ENCODE data around the gene FOXK1.
"Not testable (repeated sequence)": the region's sequence is repeated elsewhere in the genome, so short reads cannot be mapped to it uniquely, and the experiment has no call there.

Gene FOXK1

DNA sequence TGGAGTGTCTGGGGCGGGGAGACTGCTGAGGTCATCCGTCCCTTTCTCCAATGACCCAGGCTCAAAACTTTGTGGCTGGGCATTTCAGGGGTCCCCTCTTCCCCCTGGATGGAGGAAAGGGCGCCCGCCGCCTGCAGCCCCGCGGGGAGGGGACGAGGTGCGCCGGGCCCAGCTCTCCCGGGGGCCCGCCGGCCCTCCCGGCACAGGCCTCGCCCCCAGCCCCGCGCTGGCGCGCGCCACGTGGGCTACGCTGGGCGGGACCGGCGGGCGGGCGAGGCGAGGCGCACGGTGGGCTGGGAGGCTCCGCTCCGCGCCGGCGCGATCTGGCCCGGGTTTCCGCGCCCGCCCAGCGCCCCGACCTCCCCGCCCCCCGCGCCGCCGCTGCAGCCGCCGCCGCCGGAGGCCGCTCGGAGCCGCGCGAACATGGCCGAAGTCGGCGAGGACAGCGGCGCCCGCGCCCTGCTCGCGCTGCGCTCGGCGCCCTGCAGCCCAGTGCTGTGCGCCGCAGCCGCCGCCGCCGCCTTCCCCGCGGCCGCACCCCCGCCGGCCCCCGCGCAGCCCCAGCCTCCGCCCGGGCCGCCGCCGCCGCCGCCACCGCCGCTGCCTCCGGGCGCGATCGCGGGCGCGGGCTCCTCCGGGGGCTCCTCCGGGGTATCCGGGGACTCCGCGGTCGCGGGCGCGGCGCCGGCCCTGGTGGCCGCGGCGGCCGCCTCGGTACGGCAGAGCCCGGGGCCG, at the start of gene FOXK1:
TSS of gene FOXK1 (plus strand) at position 410 of the 735 bp plus-strand sequence. CDS start at position 424, 14 bp downstream.
- H3K27me3 Mint-ChIP-seq: no peaks in the 10 kb centered on the region
- H3K9me3 Mint-ChIP-seq: no peaks in the 10 kb centered on the region
- H3K4me3 Mint-ChIP-seq: peak within 1 kb of the TSS; percentile 94
- CTCF ChIA-PET: interaction anchor here (1.7 kb wide), 1 partner anchor 40 kb away, joined by 5 read pairs; no protein-coding TSS in a partner anchor
- DNase-seq: peak; percentile 82
- peak within 1 kb of the TSS; percentile 98 for H3K27ac Mint-ChIP-seq
- peaks cover 19% of the 10 kb centered on the region for H3K36me3 Mint-ChIP-seq
- peaks cover 31% of the 10 kb centered on the region for H3K4me1 Mint-ChIP-seq

DNA sequence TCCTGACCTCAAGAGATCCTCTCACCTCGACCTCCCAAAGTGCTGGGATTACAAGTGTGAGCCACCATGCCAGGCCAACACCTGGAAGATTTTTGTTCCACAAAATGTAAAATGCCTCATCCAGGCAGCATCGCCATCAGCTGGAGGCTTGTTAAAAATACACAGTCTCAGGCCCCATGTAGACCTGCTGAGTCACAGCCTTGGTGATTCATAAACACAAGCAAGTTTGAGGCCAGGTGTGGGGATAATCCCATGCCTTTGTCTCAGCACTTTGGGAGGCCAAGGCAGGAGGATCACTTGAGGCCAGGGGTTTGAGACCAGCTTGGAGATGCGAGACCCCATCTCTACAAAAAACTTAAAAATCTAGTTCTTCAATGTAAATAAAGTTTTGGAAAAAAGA, 49.1 kb upstream of the FOXK1 start:
- CTCF ChIA-PET: interaction anchor here (0.9 kb wide), 1 partner anchor 42 kb away, joined by 3 read pairs; no protein-coding TSS in a partner anchor
- no peaks in the 10 kb centered on the region for H3K36me3 Mint-ChIP-seq
- H3K4me1 Mint-ChIP-seq: no peaks in the 10 kb centered on the region
- no peaks in the 10 kb centered on the region for H3K9me3 Mint-ChIP-seq
- DNase-seq: no peak
- H3K4me3 Mint-ChIP-seq: no peak overlapping the region
- peaks cover 10% of the 10 kb centered on the region for H3K27me3 Mint-ChIP-seq
- H3K27ac Mint-ChIP-seq: no peak overlapping the region

DNA sequence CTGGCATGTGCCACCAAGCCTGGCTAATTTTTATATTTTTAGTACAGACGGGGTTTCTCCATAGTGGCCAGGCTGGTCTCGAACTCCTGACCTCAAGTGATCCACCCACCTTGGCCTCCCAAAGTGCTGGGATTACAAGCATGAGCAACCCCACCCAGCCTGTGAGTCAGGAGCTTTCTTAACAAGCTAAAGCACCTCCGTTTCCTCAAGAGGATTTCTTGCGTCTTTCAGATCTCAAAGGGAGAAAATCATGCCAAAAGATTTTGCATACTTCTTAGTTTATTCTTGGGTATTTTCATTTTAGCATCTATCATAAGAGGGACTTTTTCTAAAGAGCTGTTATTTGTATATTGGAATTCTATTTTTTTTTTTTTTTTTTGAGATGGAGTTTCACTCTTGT, 47.9 kb upstream of the FOXK1 start:
- Mint-ChIP-seq H3K4me3 (no peak overlapping the region), H3K27me3 (peaks cover 10% of the 10 kb centered on the region), H3K4me1 (peaks cover 6% of the 10 kb centered on the region), H3K9me3 (no peaks in the 10 kb centered on the region), H3K27ac (no peak overlapping the region), H3K36me3 (no peaks in the 10 kb centered on the region)
- no peak for DNase-seq
- CTCF ChIA-PET: interaction anchor here (0.7 kb wide), 1 partner anchor 29 kb away, joined by 4 read pairs; no protein-coding TSS in a partner anchor

DNA sequence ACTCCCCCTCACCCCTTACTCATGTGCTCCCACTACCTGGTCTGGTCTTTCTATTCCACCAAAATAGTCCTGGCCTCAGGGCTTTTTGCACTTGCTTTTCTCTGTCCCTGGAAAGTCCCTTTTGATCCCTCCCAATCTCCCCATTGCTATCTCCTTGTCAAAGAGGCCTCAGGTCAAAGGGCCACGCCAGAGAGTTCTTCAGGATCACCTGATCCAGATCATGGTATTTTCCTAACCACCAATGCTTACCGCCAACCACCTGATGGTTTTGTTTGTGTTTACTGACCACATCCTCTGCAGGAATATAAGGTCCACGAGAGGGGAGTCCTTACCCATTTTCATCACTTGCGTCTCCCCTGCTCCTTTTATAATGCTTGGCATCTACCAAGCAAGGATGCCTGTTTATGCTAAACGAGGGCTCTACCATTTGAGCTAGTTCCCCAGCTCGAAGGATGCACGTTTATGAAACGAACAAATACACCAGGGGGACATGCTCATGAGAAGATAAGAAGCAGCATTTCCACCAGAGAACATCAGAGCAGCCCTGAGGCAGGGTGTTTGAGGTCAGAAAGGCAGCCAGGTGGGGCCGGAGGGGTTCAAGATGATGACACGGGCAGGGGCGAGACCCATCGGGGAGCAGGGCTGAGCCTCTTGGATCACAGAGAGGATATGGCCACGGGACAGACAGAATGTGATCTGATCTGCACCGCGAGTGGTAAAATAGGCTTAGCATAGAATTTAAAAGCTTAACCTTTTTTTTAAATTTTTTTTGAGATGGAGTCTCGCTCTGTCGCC, 43.1 kb upstream of the FOXK1 start:
- Mint-ChIP-seq H3K36me3 (no peaks in the 10 kb centered on the region), H3K27ac (no peak overlapping the region), H3K4me3 (no peak overlapping the region), H3K27me3 (no peaks in the 10 kb centered on the region), H3K9me3 (no peaks in the 10 kb centered on the region), H3K4me1 (peaks cover 25% of the 10 kb centered on the region)
- CTCF ChIA-PET: interaction anchor here (1.3 kb wide), 1 partner anchor 44 kb away, joined by 4 read pairs; no protein-coding TSS in a partner anchor
- no peak for DNase-seq

DNA sequence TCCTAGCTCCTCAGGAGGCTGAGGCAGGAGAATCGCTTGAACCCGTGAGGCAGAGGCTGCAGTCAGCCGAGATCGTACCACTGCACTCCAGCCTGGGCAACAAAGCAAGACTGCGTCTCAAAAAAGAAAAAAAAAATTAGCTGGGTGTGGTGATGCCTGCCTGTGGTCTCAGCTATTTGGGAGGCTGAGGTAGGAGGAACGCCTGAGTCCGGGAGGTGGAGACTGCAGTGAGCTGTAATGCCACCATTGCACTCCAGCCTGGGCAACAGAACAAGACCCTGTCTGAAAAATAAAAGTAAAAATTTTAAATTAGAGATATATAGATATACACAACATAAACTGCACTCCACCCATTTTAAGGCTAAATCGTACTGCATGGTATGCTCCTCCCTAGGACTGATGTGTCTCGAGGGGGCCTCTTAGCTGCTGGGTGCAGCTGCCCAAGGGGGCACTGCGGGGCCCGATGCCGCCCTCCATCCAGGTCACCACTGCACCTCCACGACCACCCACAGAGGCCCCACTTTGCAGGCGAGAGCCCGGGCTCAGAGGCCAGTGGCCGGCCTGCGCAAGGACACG, 40.9 kb upstream of the FOXK1 start:
- CTCF ChIA-PET: interaction anchor here (0.7 to 1.6 kb wide), 5 partner anchors 15 to 135 kb away, joined by 3 to 5 read pairs (median 3); partner anchors contain the start of gene AP5Z1
- H3K9me3 Mint-ChIP-seq: no peaks in the 10 kb centered on the region

DNA sequence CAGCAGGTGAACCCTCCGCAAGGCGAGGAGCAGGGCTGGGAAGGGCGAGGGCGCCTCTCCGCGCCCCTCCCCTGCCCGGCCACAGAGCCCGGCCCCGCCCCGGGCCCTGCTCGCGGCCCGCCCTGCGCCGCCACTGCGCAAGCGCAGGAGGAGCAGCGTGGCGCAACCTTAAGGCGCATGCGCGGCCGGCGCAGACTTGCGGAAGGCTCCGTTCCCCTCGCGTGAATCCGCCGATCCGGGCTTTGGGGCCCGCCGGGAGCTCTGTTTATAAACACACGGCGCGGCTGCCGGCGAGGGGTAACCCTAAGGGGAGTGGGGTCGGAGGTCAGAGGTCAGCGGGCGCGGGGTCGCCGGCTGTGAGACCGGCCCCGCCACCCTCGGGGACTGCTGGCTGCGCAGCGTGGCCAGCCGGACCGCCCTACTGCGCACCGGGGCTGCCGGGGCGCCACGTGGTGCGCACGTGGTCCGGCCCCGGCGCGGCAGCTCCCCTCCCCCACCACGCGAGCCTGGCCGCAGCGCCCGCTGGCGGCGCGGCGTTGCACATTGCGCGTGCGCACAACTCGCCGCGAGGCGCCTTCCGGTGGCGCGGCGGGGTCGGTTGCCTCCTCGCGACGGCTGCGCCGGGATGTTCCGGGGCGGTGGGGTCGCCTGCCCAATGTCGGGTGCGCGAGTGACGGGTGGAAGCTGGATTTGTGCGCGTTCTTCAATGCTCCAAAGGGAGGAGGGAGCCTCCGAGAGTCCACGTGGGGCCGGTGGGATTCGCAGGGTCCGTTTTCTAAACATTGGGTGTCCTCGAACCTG, 40.2 kb upstream of the FOXK1 start:
- DNase-seq: peak; percentile 96
- peak overlapping the region; percentile 88 for H3K4me3 Mint-ChIP-seq
- peaks cover 25% of the 10 kb centered on the region for H3K4me1 Mint-ChIP-seq
- no peaks in the 10 kb centered on the region for H3K36me3 Mint-ChIP-seq
- no peaks in the 10 kb centered on the region for H3K9me3 Mint-ChIP-seq
- peak overlapping the region; percentile 92 for H3K27ac Mint-ChIP-seq
- CTCF ChIA-PET: interaction anchor here (0.7 to 1.6 kb wide), 5 partner anchors 15 to 134 kb away, joined by 3 to 5 read pairs (median 3); partner anchors contain the start of gene AP5Z1
- H3K27me3 Mint-ChIP-seq: no peaks in the 10 kb centered on the region

More for the DNA sequence above, 40.9 kb upstream of the FOXK1 start:
- H3K27ac Mint-ChIP-seq: peak overlapping the region; percentile 81
- peak overlapping the region; percentile 65 for H3K4me3 Mint-ChIP-seq
- no peak for DNase-seq
- no peaks in the 10 kb centered on the region for H3K27me3 Mint-ChIP-seq
- H3K4me1 Mint-ChIP-seq: peaks cover 25% of the 10 kb centered on the region
- H3K36me3 Mint-ChIP-seq: no peaks in the 10 kb centered on the region

DNA sequence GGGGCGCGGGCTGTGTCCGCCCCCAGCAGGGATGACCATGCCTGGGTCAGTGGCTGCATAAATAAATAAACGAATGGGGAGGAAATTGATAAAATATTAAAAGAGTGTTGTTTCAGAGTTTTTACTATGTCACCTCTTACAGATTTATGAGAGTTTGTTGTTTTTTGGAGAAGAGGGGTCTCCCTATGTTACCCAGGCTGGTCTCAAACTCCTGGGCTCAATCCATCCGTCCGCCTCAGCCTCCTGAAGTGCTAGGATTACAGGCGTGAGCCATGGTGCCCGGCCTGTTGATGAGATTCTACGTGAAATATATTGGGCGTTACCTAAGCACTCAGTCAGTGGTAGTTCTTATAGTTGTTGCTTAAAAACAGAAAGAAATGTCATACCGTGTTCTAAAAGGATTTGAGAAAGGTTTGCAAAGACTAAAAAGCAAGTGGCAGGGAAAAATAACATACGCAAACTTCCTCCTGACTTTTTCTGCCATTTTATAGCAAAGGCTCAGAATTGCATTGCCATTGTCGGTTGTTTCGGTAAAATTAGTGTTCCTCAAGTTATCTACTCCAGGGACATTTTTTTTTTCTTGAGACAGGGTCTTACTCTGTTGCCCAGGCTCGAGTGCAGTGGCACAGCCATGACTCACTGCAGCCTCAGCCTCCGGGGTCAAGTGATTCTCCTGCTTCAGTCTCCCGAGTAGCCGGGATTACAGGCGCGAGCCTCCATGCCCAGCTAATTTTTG, 39.5 kb upstream of the FOXK1 start:
- H3K27ac Mint-ChIP-seq: peak overlapping the region; percentile 92
- H3K36me3 Mint-ChIP-seq: no peaks in the 10 kb centered on the region
- peak overlapping the region; percentile 88 for H3K4me3 Mint-ChIP-seq
- no peaks in the 10 kb centered on the region for H3K27me3 Mint-ChIP-seq
- DNase-seq: no peak
- CTCF ChIA-PET: interaction anchor here (1.6 kb wide), 1 partner anchor 41 kb away, joined by 5 read pairs; no protein-coding TSS in a partner anchor
- no peaks in the 10 kb centered on the region for H3K9me3 Mint-ChIP-seq
- peaks cover 25% of the 10 kb centered on the region for H3K4me1 Mint-ChIP-seq

DNA sequence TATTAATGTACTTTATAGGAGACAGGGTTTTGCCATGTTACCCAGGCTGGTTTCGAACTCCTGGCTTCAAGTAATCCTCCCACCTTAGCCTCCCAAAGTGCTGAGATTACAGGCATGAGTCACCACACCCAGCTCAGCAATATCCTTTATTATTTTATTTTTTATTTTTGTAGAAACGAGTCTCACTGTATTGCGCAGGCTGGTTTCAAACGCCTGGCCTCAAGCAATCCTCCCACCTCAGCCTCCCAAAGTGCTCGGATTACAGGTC, 39.0 kb upstream of the FOXK1 start:
- CTCF ChIA-PET, H3K9me3 Mint-ChIP-seq, H3K36me3 Mint-ChIP-seq, DNase-seq, H3K4me3 Mint-ChIP-seq, H3K27me3 Mint-ChIP-seq: not testable (repeated sequence)
- H3K27ac Mint-ChIP-seq: peak overlapping the region; percentile 92
- H3K4me1 Mint-ChIP-seq: peaks cover 25% of the 10 kb centered on the region

DNA sequence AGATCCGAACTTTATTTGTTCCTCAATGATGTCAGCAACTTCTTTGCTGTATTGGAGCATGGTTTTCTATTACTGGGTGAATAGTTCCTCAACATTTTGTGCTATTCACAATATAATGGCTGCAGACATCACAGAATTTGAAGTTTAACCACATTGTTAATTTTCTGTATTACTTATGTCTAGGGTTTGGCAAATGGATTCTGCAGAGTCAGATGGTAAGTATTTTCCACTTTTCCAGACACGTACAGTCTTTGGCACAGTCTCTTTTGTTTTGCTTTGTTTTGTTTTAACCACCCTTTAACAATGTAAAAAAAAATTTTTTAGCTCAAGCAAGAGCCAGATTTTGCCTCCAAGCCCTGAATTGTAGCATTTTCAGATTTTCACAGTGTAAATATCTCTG, 36.8 kb upstream of the FOXK1 start:
- H3K27ac Mint-ChIP-seq: no peak overlapping the region
- no peaks in the 10 kb centered on the region for H3K27me3 Mint-ChIP-seq
- no peak overlapping the region for H3K4me3 Mint-ChIP-seq
- DNase-seq: no peak
- peaks cover 14% of the 10 kb centered on the region for H3K4me1 Mint-ChIP-seq
- CTCF ChIA-PET: no interaction called here
- no peaks in the 10 kb centered on the region for H3K36me3 Mint-ChIP-seq
- H3K9me3 Mint-ChIP-seq: no peaks in the 10 kb centered on the region

DNA sequence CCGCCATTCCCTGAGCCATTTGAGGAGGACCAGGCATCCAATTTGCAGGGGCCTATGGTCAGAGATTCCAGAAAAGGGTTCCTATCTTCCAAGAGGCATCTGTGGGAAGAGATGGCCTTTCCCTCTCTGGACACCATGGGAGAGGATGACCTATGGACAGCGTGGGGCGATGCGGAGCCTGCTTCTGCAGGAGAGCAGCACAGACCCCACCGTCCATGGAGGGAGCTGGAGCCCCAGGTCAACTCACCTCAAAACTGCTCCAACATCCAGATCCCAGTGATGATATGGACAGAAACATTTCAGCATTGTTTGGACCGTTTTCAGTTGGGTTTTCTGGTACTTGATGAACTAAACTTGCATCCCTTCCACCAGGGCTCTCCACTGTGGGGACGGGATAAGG, 34.0 kb upstream of the FOXK1 start:
- Mint-ChIP-seq H3K4me3 (no peak overlapping the region), H3K36me3 (no peaks in the 10 kb centered on the region), H3K27me3 (no peaks in the 10 kb centered on the region), H3K9me3 (no peaks in the 10 kb centered on the region), H3K4me1 (peaks cover under 1% of the 10 kb centered on the region), H3K27ac (no peak overlapping the region)
- no peak for DNase-seq
- CTCF ChIA-PET: interaction anchor here (0.6 kb wide), 1 partner anchor 428 kb away, joined by 3 read pairs; no protein-coding TSS in a partner anchor

DNA sequence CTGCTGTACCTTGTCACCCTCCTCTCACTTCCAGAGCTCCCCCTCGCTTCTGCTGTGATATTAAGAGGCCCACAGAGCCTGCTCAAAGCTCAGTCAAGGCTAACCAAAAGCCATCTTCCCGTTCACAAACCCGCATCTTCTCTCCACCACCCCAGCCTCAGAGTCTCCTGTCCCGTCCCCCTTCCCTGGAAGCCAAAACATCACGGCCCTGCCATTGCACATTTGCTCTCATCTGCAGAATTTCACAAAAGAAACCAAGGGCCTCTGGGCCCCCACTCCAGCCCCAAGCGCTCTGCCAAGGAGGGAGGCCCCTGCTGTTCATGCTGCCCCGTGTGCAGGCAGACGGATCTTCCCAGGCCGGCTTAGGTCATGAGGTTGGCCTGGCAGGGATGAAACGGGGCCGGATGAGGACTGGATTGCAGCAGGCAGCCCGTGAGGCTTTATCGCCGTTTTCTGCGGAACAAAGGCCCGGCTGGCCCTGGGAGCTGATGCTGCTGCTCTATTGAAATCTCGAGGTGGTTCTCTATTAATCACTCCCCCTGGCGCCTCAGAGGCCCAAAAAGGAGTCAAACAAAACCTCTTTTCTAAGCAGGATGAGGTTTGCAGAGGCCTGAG, 31.6 kb upstream of the FOXK1 start:
- no peak overlapping the region for H3K4me3 Mint-ChIP-seq
- no peaks in the 10 kb centered on the region for H3K36me3 Mint-ChIP-seq
- H3K4me1 Mint-ChIP-seq: no peaks in the 10 kb centered on the region
- CTCF ChIA-PET: interaction anchor here (0.7 kb wide), 1 partner anchor 70 kb away, joined by 3 read pairs; no protein-coding TSS in a partner anchor
- no peak overlapping the region for H3K27ac Mint-ChIP-seq
- no peaks in the 10 kb centered on the region for H3K9me3 Mint-ChIP-seq
- H3K27me3 Mint-ChIP-seq: no peaks in the 10 kb centered on the region
- no peak for DNase-seq

DNA sequence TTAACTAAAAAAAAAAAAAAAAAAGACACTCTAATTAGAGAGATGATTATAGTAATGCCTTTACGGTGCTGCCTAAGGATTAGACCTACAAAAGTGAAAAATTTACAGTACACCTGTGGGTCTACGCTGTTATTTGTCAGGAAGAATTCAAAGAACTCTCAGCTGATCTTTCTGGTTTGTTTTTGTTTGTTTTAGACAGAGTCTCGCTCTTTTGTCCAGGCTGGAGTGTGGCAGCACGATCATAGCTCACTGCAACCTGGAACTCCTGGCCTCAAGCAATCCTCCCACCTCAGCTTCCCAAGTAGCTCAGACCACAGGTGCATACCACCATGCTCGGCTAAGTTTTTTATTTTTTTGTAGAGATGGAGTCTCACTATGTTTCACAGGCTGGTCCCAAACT, 28.3 kb upstream of the FOXK1 start:
- DNase-seq: no peak
- no peaks in the 10 kb centered on the region for H3K4me1 Mint-ChIP-seq
- H3K9me3 Mint-ChIP-seq: peaks cover 16% of the 10 kb centered on the region
- peaks cover 5% of the 10 kb centered on the region for H3K36me3 Mint-ChIP-seq
- no peak overlapping the region for H3K4me3 Mint-ChIP-seq
- peaks cover 8% of the 10 kb centered on the region for H3K27me3 Mint-ChIP-seq
- CTCF ChIA-PET: no interaction called here
- no peak overlapping the region for H3K27ac Mint-ChIP-seq

DNA sequence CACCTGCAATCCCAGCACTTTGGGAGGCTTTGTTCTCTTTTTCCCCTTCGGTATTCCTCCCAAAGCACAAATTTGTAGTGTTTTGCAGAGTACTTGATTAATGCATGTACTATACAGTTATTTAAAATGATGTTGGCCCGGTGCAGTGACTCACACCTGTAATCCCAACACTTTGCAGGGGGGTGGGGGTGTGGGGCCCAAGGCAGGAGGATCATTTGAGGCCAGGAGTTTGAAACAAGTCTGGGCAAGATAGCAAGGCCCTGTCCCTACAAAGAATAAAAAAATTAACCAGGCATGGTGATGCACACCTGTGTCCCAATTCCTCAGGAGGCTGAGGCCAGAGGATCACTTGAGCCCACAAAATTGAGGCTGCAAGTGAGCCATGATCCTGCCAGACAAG, 26.8 kb upstream of the FOXK1 start:
- H3K36me3 Mint-ChIP-seq: peaks cover 9% of the 10 kb centered on the region
- no peak overlapping the region for H3K27ac Mint-ChIP-seq
- H3K9me3 Mint-ChIP-seq: peaks cover 25% of the 10 kb centered on the region
- H3K27me3 Mint-ChIP-seq: peaks cover 9% of the 10 kb centered on the region
- CTCF ChIA-PET: no interaction called here
- H3K4me3 Mint-ChIP-seq: no peak overlapping the region
- DNase-seq: no peak
- peaks cover 5% of the 10 kb centered on the region for H3K4me1 Mint-ChIP-seq
